Measurements from ENCODE around the gene HIF1AN.

DNA sequence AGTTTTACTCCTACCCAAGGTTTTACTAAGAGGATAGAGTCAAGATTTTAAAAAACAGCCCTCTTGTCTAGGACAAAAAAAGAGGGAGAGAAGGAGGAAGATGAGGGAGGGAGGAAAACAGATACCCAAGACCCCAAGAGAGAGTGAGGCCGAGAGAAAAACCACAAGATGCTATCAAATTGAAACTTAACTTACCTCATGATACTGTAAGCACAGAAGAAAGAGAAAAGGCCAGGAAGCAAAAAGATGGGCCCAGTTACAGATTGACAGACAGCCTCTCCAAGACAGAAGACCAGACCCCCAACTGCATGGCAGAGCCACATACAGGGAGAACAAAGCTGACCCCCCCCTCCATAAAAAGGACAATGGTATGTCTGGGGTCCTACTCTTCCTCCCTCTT is 27.5 kb upstream of the HIF1AN start:
- TF ChIP-seq, protein P1, sequence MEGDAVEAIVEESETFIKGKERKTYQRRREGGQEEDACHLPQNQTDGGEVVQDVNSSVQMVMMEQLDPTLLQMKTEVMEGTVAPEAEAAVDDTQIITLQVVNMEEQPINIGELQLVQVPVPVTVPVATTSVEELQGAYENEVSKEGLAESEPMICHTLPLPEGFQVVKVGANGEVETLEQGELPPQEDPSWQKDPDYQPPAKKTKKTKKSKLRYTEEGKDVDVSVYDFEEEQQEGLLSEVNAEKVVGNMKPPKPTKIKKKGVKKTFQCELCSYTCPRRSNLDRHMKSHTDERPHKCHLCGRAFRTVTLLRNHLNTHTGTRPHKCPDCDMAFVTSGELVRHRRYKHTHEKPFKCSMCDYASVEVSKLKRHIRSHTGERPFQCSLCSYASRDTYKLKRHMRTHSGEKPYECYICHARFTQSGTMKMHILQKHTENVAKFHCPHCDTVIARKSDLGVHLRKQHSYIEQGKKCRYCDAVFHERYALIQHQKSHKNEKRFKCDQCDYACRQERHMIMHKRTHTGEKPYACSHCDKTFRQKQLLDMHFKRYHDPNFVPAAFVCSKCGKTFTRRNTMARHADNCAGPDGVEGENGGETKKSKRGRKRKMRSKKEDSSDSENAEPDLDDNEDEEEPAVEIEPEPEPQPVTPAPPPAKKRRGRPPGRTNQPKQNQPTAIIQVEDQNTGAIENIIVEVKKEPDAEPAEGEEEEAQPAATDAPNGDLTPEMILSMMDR (IDR thresholded peaks at IDR 0.05; ENCODE audit: insufficient read depth, low read length, poor library complexity, severe bottlenecking): no peak
- no peak for TF ChIP-seq EZH2phosphoT487 (conservative IDR thresholded peaks at IDR 0.05; ENCODE audit: low read length)

Measured in SU-DHL-6 (cell line).